ENCODE results near the gene NFE2L2. TPM values are rescaled to one million over a fixed set of nuclear protein-coding genes. Genes with fewer than 3 reads are reported as not detected.
A peak's percentile ranks its signal among the peaks of the same experiment; 100 is the strongest.

Gene NFE2L2
- polyA plus RNA-seq, 1 donor (not counting 4 experiments of a cell fraction or from before 2014, with no cell fraction given) = 177 TPM

GRCh38 chr2:177212106-177212890 is 52.2 kb downstream of the NFE2L2 start, which contains the start of gene HNRNPA3:
HNRNPA3 (plus strand) TSS chr2:177212794; CDS start chr2:177212800, 6 bp downstream.
- FAIRE-seq (peak; percentile 81), DNase-seq (ENCODE audit: low read depth, low spot score) (peak; percentile 91)
- Histone ChIP-seq H3K27ac (ENCODE audit: control insufficient read depth, insufficient read depth, low read length) (peak within 1 kb of the TSS; percentile 99), H3K9me3 (ENCODE audit: control insufficient read depth, low read depth, low read length) (no peaks in the 10 kb centered on the region), H3K4me2 (ENCODE audit: control insufficient read depth, extremely low read depth, insufficient read depth, low read depth, low read length) (peak within 1 kb of the TSS; percentile 98), H4K20me1 (ENCODE audit: control insufficient read depth, extremely low read depth, insufficient read depth, low read length) (peaks cover 15% of the 10 kb centered on the region), H3K27me3 (ENCODE audit: control insufficient read depth, extremely low read depth, insufficient read depth, low read length) (no peaks in the 10 kb centered on the region), H3K79me2 (ENCODE audit: control insufficient read depth, insufficient read depth, low read length) (peaks cover 59% of the 10 kb centered on the region), H3K36me3 (ENCODE audit: control insufficient read depth in 2 of 2, extremely low read depth in 1 of 2, insufficient read depth in 2 of 2, low read length in 2 of 2) (peaks cover 8 to 20% of the 10 kb centered on the region in 2 experiments), H3K9me1 (ENCODE audit: control insufficient read depth, extremely low read depth, insufficient read depth, low read length) (no peaks in the 10 kb centered on the region), H2AFZ (ENCODE audit: control insufficient read depth, low read length) (peak within 1 kb of the TSS; percentile 71), H3K4me1 (ENCODE audit: control insufficient read depth, extremely low read depth, insufficient read depth, low read length) (peaks cover 16% of the 10 kb centered on the region), H3K4me3 (ENCODE audit: control insufficient read depth in 2 of 3, extremely low read depth in 1 of 3, insufficient read depth in 2 of 3, low read depth in 1 of 3, low read length in 3 of 3) (peak within 1 kb of the TSS; percentile 78 to 100 (median 98)), H3K9ac (ENCODE audit: control insufficient read depth, extremely low read depth, insufficient read depth, low read length) (peak within 1 kb of the TSS; percentile 100)
- TF ChIP-seq CTCF (optimal IDR thresholded peaks at IDR 0.05 in 1 of 3, IDR thresholded peaks at IDR 0.05 in 1 of 3, conservative IDR thresholded peaks at IDR 0.05 in 1 of 3; ENCODE audit: extremely low read depth in 1 of 3, insufficient read depth in 2 of 3, low read length in 3 of 3) (no peak), EZH2 (IDR thresholded peaks at IDR 0.05; ENCODE audit: low read length) (no peak)
- dilution Hi-C loops (cut with MboI; ENCODE audit: extremely low pct_ligation_motif_present, low sequenced_read_pairs) = no loop called here

- DNase-seq (ENCODE audit: low read depth, low spot score) (no peak), FAIRE-seq (no peak)
- Histone ChIP-seq H3K4me1 (ENCODE audit: control insufficient read depth, extremely low read depth, insufficient read depth, low read length) (peaks cover 16% of the 10 kb centered on the region), H3K9me3 (ENCODE audit: control insufficient read depth, low read depth, low read length) (no peaks in the 10 kb centered on the region), H3K36me3 (ENCODE audit: control insufficient read depth in 2 of 2, extremely low read depth in 1 of 2, insufficient read depth in 2 of 2, low read length in 2 of 2) (peaks cover 3 to 19% of the 10 kb centered on the region in 2 experiments), H3K27me3 (ENCODE audit: control insufficient read depth, extremely low read depth, insufficient read depth, low read length) (no peaks in the 10 kb centered on the region), H3K9ac (ENCODE audit: control insufficient read depth, extremely low read depth, insufficient read depth, low read length) (peak overlapping the region; percentile 100), H4K20me1 (ENCODE audit: control insufficient read depth, extremely low read depth, insufficient read depth, low read length) (peaks cover 15% of the 10 kb centered on the region), H2AFZ (ENCODE audit: control insufficient read depth, low read length) (peak overlapping the region; percentile 71), H3K27ac (ENCODE audit: control insufficient read depth, insufficient read depth, low read length) (peak overlapping the region; percentile 99), H3K9me1 (ENCODE audit: control insufficient read depth, extremely low read depth, insufficient read depth, low read length) (no peaks in the 10 kb centered on the region), H3K4me2 (ENCODE audit: control insufficient read depth, extremely low read depth, insufficient read depth, low read depth, low read length) (peak overlapping the region; percentile 98), H3K79me2 (ENCODE audit: control insufficient read depth, insufficient read depth, low read length) (peaks cover 53% of the 10 kb centered on the region), H3K4me3 (ENCODE audit: control insufficient read depth in 2 of 3, extremely low read depth in 1 of 3, insufficient read depth in 2 of 3, low read depth in 1 of 3, low read length in 3 of 3) (peak overlapping the region; percentile 56 to 85 (median 84))
- dilution Hi-C loops (cut with MboI; ENCODE audit: extremely low pct_ligation_motif_present, low sequenced_read_pairs) = no loop called here
- TF ChIP-seq CTCF (optimal IDR thresholded peaks at IDR 0.05 in 1 of 3, IDR thresholded peaks at IDR 0.05 in 1 of 3, conservative IDR thresholded peaks at IDR 0.05 in 1 of 3; ENCODE audit: extremely low read depth in 1 of 3, insufficient read depth in 2 of 3, low read length in 3 of 3) (no peak), EZH2 (IDR thresholded peaks at IDR 0.05; ENCODE audit: low read length) (no peak)
Observed at GRCh38 chr2:177211576-177212105, 52.9 kb downstream of the NFE2L2 start.
